CD14-positive monocyte (primary cell): Measurements from ENCODE around the gene BCL2L14. TPM values are rescaled to one million over a fixed set of nuclear protein-coding genes. Genes with fewer than 3 reads are reported as not detected.

Source experiments
- DNase-seq, 3 donors: peaks; one replicate each; pipeline ENCODE4 v3.0.0-alpha.2; 2011 to 2022
- H2AFZ ChIP-seq: 2 replicates; pipeline ENCODE4 v1.6.0; 2012; ENCODE audit warnings: mild to moderate bottlenecking, low read depth, low read length, inconsistent platforms; ENCODE audit not compliant: insufficient read depth, poor library complexity, severe bottlenecking
- H3K27ac ChIP-seq, 2 donors: 1 replicate in 1 of 2; 2 replicates in 1 of 2; pipeline ENCODE4 v1.5.1; 2012 to 2013; ENCODE audit warnings: low read length in 2 of 2, control low read depth in 1 of 2, inconsistent platforms in 1 of 2, low read depth in 1 of 2, mild to moderate bottlenecking in 1 of 2
- H3K27me3 ChIP-seq, 2 donors: one replicate each; pipeline versions ENCODE4 v1.6.0 to v1.6.1; 2011 to 2013; ENCODE audit warnings: low read length in 2 of 2; ENCODE audit not compliant: control insufficient read depth in 2 of 2, insufficient read depth in 2 of 2
- H3K36me3 ChIP-seq, 2 donors: replicated peaks in 1 of 2; 1 replicate in 1 of 2; 2 replicates in 1 of 2; pipeline versions ENCODE4 v1.5.1 to v1.6.1; 2012 to 2013; ENCODE audit warnings: low read length in 2 of 2, control low read depth in 1 of 2, inconsistent platforms in 1 of 2, mild to moderate bottlenecking in 1 of 2; ENCODE audit not compliant: insufficient read depth in 2 of 2, control insufficient read depth in 1 of 2
- H3K4me1 ChIP-seq, 2 donors: 1 replicate in 1 of 2; 2 replicates in 1 of 2; pipeline versions ENCODE4 v1.5.1 to v1.6.1; 2012 to 2013; ENCODE audit warnings: low read length in 2 of 2, control low read depth in 1 of 2, inconsistent platforms in 1 of 2, mild to moderate bottlenecking in 1 of 2, moderate library complexity in 1 of 2; ENCODE audit not compliant: insufficient read depth in 2 of 2, control insufficient read depth in 1 of 2
- H3K4me2 ChIP-seq: replicated peaks from 2 replicates; pipeline ENCODE3; 2012; ENCODE audit warnings: low read length, moderate library complexity, mild to moderate bottlenecking; ENCODE audit not compliant: poor library complexity, severe bottlenecking; ENCODE audit errors: extremely low read depth
- H3K4me3 ChIP-seq, 3 experiments: fragments of 200-600 bp in 1 of 3; sonication (generic) in 1 of 3; replicated peaks in 1 of 3; 1 replicate in 2 of 3; 2 replicates in 1 of 3; pipeline ENCODE4 v1.5.1; 2011 to 2013; ENCODE audit warnings: low read length in 3 of 3, mild to moderate bottlenecking in 3 of 3, control low read depth in 2 of 3, low read depth in 2 of 3, inconsistent platforms in 1 of 3, moderate library complexity in 1 of 3
- H3K79me2 ChIP-seq: 2 replicates; pipeline ENCODE4 v1.6.0; 2012; ENCODE audit warnings: mild to moderate bottlenecking, control low read depth, inconsistent platforms, low read length, moderate library complexity; ENCODE audit not compliant: insufficient read depth
- H3K9ac ChIP-seq: 2 replicates; pipeline ENCODE4 v1.6.0; 2017; ENCODE audit warnings: low read length, mild to moderate bottlenecking; ENCODE audit not compliant: insufficient read depth, poor library complexity, severe bottlenecking
- H3K9me3 ChIP-seq, 2 donors: replicated peaks in 1 of 2; 1 replicate in 1 of 2; 2 replicates in 1 of 2; pipeline versions ENCODE4 v1.5.1 to v1.6.1; 2012 to 2013; ENCODE audit warnings: low read length in 2 of 2, control low read depth in 1 of 2; ENCODE audit not compliant: control insufficient read depth in 1 of 2, insufficient read depth in 1 of 2
- H4K20me1 ChIP-seq: 2 replicates; pipeline ENCODE4 v1.6.0; 2012; ENCODE audit warnings: mild to moderate bottlenecking, low read length, control low read depth, moderate library complexity; ENCODE audit not compliant: insufficient read depth
- H3K27ac Mint-ChIP-seq, 7 donors: one replicate each; pipeline ENCODE4 v1.8.0; 2020; ENCODE audit warnings: mild to moderate bottlenecking in 7 of 7, mixed read lengths in 7 of 7, moderate library complexity in 6 of 7, inconsistent platforms in 2 of 7
- H3K27me3 Mint-ChIP-seq, 3 donors: one replicate each; pipeline ENCODE4 v1.8.0; 2021 to 2022; ENCODE audit warnings: low read depth in 3 of 3, mild to moderate bottlenecking in 3 of 3, mixed read lengths in 3 of 3, moderate library complexity in 3 of 3, inconsistent platforms in 1 of 3
- H3K36me3 Mint-ChIP-seq, 2 donors: one replicate each; pipeline ENCODE4 v1.8.0; 2020; ENCODE audit warnings: mixed read lengths in 2 of 2, inconsistent platforms in 1 of 2, mild to moderate bottlenecking in 1 of 2
- H3K4me1 Mint-ChIP-seq: one replicate; pipeline ENCODE4 v1.8.0; 2020; ENCODE audit warnings: mild to moderate bottlenecking, mixed read lengths
- H3K4me3 Mint-ChIP-seq, 2 donors: one replicate each; pipeline ENCODE4 v1.8.0; 2020; ENCODE audit warnings: mild to moderate bottlenecking in 2 of 2, mixed read lengths in 2 of 2, moderate library complexity in 1 of 2
- H3K9me3 Mint-ChIP-seq, 7 donors: one replicate each; pipeline ENCODE4 v1.8.0; 2020 to 2022; ENCODE audit warnings: mixed read lengths in 7 of 7, mild to moderate bottlenecking in 6 of 7, moderate library complexity in 6 of 7, inconsistent platforms in 2 of 7
- WGBS: methylation state at CpG from one replicate; pipeline ENCODE4 v1.1.5; 2013; ENCODE audit warnings: missing lambda C conversion rate; ENCODE audit not compliant: insufficient coverage; 5-methylcytosine and 5-hydroxymethylcytosine counted together
- intact Hi-C, 2 donors: fragments of 100-400 bp; cut with micrococcal nuclease; formaldehyde crosslinking; loops; one replicate each; pipeline versions ENCODE4 v1.15.0 to v1.15.1; 2023
- polyA plus RNA-seq, 3 donors: library from polyadenylated mRNA; depleted of rRNA in 1 of 3; unstranded in 2 of 3; stranded (reverse) in 1 of 3; fragments of 300-500 nt in 2 of 3; fragments of >200 nt in 1 of 3; fragmentation: Illumina TruSeq in 2 of 3; gene quantifications; 1 replicate in 2 of 3; 2 replicates in 1 of 3; pipeline ENCODE4 v1.2.3, GENCODE V29; 2012 to 2021
- TF ChIP-seq, protein P1 (sequence below): fragments of 200-600 bp; IDR thresholded peaks from one replicate; pipeline ENCODE4 v1.8.0; 2022; ENCODE audit warnings: antibody characterized with exemption, mild to moderate bottlenecking

Gene BCL2L14
- polyA plus RNA-seq, 3 donors: not detected

DNA sequence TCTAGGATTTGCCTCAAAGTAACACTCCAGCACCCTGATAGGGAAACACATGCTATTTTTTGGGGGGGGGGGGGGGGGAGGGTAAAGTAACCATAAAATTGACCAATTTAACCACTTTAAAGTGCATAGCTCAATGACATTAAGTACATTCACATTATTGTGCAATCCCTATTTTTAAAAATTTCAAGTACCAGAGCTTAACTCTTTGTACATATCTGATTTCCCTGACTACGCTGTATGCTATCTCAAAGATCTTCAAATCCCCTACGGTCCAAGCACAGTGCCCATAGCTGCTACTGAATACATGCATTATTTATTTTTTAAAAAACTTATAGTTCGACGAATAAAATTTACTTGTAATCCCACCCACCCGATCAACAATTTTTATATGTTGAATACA lies 63.0 kb downstream of the BCL2L14 start:
- H3K36me3 ChIP-seq: no peaks in the 10 kb centered on the region
- intact Hi-C loops: no loop called here
- 71% methylated on average over 2 of the region's 5 CpGs for WGBS
- Mint-ChIP-seq H3K27me3 (peaks cover 0 to 7% (median 3%) of the 10 kb centered on the region in 3 donors), H3K27ac (no peak overlapping the region), H3K4me1 (no peaks in the 10 kb centered on the region), H3K36me3 (no peaks in the 10 kb centered on the region), H3K4me3 (no peak overlapping the region), H3K9me3 (peaks cover 0 to 2% (median 0%) of the 10 kb centered on the region in 7 donors)
- no peaks in the 10 kb centered on the region for H3K79me2 ChIP-seq
- DNase-seq: no peak
- H3K4me2 ChIP-seq: no peak overlapping the region
- no peaks in the 10 kb centered on the region for H3K27me3 ChIP-seq
- TF ChIP-seq, protein P1, sequence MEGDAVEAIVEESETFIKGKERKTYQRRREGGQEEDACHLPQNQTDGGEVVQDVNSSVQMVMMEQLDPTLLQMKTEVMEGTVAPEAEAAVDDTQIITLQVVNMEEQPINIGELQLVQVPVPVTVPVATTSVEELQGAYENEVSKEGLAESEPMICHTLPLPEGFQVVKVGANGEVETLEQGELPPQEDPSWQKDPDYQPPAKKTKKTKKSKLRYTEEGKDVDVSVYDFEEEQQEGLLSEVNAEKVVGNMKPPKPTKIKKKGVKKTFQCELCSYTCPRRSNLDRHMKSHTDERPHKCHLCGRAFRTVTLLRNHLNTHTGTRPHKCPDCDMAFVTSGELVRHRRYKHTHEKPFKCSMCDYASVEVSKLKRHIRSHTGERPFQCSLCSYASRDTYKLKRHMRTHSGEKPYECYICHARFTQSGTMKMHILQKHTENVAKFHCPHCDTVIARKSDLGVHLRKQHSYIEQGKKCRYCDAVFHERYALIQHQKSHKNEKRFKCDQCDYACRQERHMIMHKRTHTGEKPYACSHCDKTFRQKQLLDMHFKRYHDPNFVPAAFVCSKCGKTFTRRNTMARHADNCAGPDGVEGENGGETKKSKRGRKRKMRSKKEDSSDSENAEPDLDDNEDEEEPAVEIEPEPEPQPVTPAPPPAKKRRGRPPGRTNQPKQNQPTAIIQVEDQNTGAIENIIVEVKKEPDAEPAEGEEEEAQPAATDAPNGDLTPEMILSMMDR: no peak
- H3K9me3 ChIP-seq: no peaks in the 10 kb centered on the region
- no peaks in the 10 kb centered on the region for H4K20me1 ChIP-seq
- no peak overlapping the region for H3K4me3 ChIP-seq
- H3K27ac ChIP-seq: no peak overlapping the region
- no peaks in the 10 kb centered on the region for H3K4me1 ChIP-seq
- no peak overlapping the region for H2AFZ ChIP-seq
- H3K9ac ChIP-seq: no peak overlapping the region

DNA sequence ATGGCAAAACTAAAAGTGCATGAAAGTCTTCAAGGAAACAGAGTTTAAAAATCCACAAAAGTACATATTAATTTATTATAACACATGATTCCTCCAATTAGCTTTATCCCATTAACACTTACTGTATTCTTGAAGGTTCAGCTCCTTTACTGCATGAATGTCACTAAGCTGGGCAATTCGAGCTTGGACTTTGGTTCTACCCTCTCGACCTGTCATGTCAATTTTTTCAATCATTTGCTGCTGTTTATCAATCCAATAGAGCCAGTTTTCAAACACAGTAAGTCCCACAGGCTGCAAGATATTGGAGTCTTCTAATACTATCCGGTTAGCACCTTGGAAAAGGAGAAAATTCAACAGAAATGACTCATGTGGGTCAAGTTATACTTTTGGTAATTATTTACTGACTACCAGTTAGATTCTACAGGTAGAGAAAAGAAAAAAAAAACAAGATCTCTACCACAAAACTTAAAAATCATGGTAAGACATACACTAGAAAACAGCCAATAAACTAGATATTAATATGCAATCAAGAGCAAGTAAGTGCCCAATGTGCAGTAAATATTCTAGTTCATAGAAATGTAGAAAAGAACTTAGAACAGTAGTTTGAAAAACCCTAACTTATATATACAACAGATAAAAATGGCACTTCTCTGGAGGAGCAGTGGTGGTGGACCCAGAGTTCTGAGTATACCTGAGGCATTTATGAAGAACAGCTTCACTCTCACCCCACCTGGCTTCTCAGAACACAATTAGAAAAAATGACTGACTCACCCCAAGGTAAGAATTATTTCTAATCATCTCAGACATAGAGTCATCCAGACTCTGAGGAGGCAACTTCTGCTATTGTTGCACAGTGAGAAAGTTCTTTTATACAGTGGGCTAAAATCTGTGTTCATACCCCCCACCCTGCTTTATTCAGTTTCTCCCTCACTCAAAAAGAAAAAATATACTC lies 67.7 kb downstream of the BCL2L14 start:
- Histone ChIP-seq H3K27me3 (no peaks in the 10 kb centered on the region), H3K4me1 (no peaks in the 10 kb centered on the region), H3K4me2 (no peak overlapping the region), H3K4me3 (no peak overlapping the region), H4K20me1 (no peaks in the 10 kb centered on the region), H3K36me3 (no peaks in the 10 kb centered on the region), H3K27ac (no peak overlapping the region), H3K9me3 (no peaks in the 10 kb centered on the region), H3K79me2 (no peaks in the 10 kb centered on the region), H2AFZ (no peak overlapping the region), H3K9ac (no peak overlapping the region)
- Mint-ChIP-seq H3K27me3 (peaks cover 0 to 2% (median 2%) of the 10 kb centered on the region in 3 donors), H3K27ac (no peak overlapping the region), H3K4me1 (no peaks in the 10 kb centered on the region), H3K9me3 (no peaks in the 10 kb centered on the region), H3K4me3 (no peak overlapping the region), H3K36me3 (no peaks in the 10 kb centered on the region)
- TF ChIP-seq, protein P1: no peak
- intact Hi-C loops: no loop called here
- WGBS: 100% methylated on average over 2 of the region's 3 CpGs
- no peak for DNase-seq
